ENCODE results near the gene DLK2. TPM values are rescaled to one million over a fixed set of nuclear protein-coding genes. Genes with fewer than 3 reads are reported as not detected.

DLK2 gene
- total RNA-seq, 1 experiment from 2014 or later = 1.6 TPM

- no peak overlapping the region for H3K27ac ChIP-seq (ENCODE audit: low read depth, low read length)
These were observed 48.1 kb downstream of the DLK2 start for GRCh38 chr6:43407296-43407695.

More at GRCh38 chr6:43407296-43407695, 48.1 kb downstream of the DLK2 start:
- Histone ChIP-seq H3K9me2 (ENCODE audit: insufficient read depth) (no peaks in the 10 kb centered on the region), H3K27me3 (ENCODE audit: insufficient read depth, low read length) (no peaks in the 10 kb centered on the region), H3K79me2 (ENCODE audit: insufficient read depth, low read length) (no peaks in the 10 kb centered on the region), H2AFZ (ENCODE audit: low read depth, low read length, poor library complexity, severe bottlenecking) (no peak overlapping the region), H3K9me3 (ENCODE audit: control insufficient read depth in 1 of 2, insufficient read depth in 1 of 2, low read depth in 1 of 2, low read length in 2 of 2) (no peaks in the 10 kb centered on the region), H4K20me1 (ENCODE audit: insufficient read depth) (no peaks in the 10 kb centered on the region), H3K4me2 (ENCODE audit: low read length) (no peak overlapping the region), H3K36me3 (ENCODE audit: control insufficient read depth in 1 of 2, insufficient read depth in 2 of 2, low read length in 2 of 2) (no peaks in the 10 kb centered on the region), H3K9ac (ENCODE audit: low read length) (no peak overlapping the region), H3K4me1 (ENCODE audit: control insufficient read depth in 1 of 2, insufficient read depth in 2 of 2, low read length in 2 of 2) (0 out of 4 replicates have a peak, but pooled peaks cover 2 to 3% of the 10 kb centered on the region in 2 experiments), H3K4me3 (replicated peaks in 1 of 2; ENCODE audit: low read depth in 1 of 2, low read length in 2 of 2) (no peak overlapping the region)
- ChIA-PET RAD21 (ENCODE audit: low non-redundant PET in 1 of 2, low total read pairs in 2 of 2, uncharacterized antibody in 2 of 2, unreplicated experiment in 2 of 2) (no interaction called here), POLR2A (no interaction called here), CTCF (no interaction called here)
- intact Hi-C loops (cut with micrococcal nuclease) = no loop called here
- ATAC-seq = no peak
- DNase-seq (ENCODE audit: low read depth, low spot score) = no peak
- BruUV-seq (replicated peaks) = no TSS peak
- no peak for TF ChIP-seq CBX3 (IDR thresholded peaks at IDR 0.05; ENCODE audit: low read depth)
- TF ChIP-seq MAX (IDR thresholded peaks at IDR 0.05) = no peak
- no peak for TF ChIP-seq EZH2 (IDR thresholded peaks at IDR 0.05)
- no peak for TF ChIP-seq SIN3A (IDR thresholded peaks at IDR 0.05; ENCODE audit: low read depth)
- no peak for TF ChIP-seq SRF (IDR thresholded peaks at IDR 0.05; ENCODE audit: low read depth)
- TF ChIP-seq FOSL1 (IDR thresholded peaks at IDR 0.05; ENCODE audit: low read depth) = no peak
- no peak for TF ChIP-seq JUND (IDR thresholded peaks at IDR 0.05)
- TF ChIP-seq EZH2phosphoT487 (IDR thresholded peaks at IDR 0.05; ENCODE audit: borderline replicate concordance) = no peak
- TF ChIP-seq RAD21 (IDR thresholded peaks at IDR 0.05; ENCODE audit: low read depth) = no peak
- no peak for TF ChIP-seq REST (IDR thresholded peaks at IDR 0.05; ENCODE audit: low read depth)
- no peak for TF ChIP-seq CEBPB (IDR thresholded peaks at IDR 0.05; ENCODE audit: low read depth)
- no peak for TF ChIP-seq CTCF (IDR thresholded peaks at IDR 0.05 in 2 of 3, conservative IDR thresholded peaks at IDR 0.05 in 1 of 3; ENCODE audit: borderline replicate concordance in 1 of 3, insufficient read depth in 1 of 3, low read depth in 2 of 3, low read length in 2 of 3)
- no peak for TF ChIP-seq ZBTB33 (IDR thresholded peaks at IDR 0.05; ENCODE audit: extremely low read depth, insufficient replicate concordance, low read length)
- no peak for TF ChIP-seq ZNF274 (IDR thresholded peaks at IDR 0.05; ENCODE audit: low read depth, low read length)
- no peak for TF ChIP-seq ATF3 (IDR thresholded peaks at IDR 0.05)
- no peak for TF ChIP-seq YY1 (IDR thresholded peaks at IDR 0.05; ENCODE audit: extremely low read depth, insufficient replicate concordance, low read depth, low read length)
- no peak for TF ChIP-seq POLR2AphosphoS5 (IDR thresholded peaks at IDR 0.05; ENCODE audit: low read depth, low read length)
- no peak for TF ChIP-seq EGR1 (IDR thresholded peaks at IDR 0.05; ENCODE audit: low read depth)
- TF ChIP-seq TCF7L2 (IDR thresholded peaks at IDR 0.05; ENCODE audit: borderline replicate concordance, extremely low read depth, insufficient read depth, insufficient read length) = no peak
- TF ChIP-seq SP1 (IDR thresholded peaks at IDR 0.05; ENCODE audit: low read depth) = no peak

All from HCT116 (cell line).